Panc1 (cell line): ENCODE measurements around the gene CLMN. TPM values are rescaled to one million over a fixed set of nuclear protein-coding genes. Genes with fewer than 3 reads are reported as not detected.

Source experiments
- ATAC-seq: fragments of 200-7000 bp; cut with Tn5 transposase; 2 replicates; pipeline ENCODE4 v1.9.1; 2020; ENCODE audit warnings: mild to moderate bottlenecking, moderate library complexity
- BruUV-seq: library from RNA; stranded (reverse); fragments of 400-500 nt; replicated peaks from 2 replicates; lab custom pipeline; 2021; lab: Mats Ljungman, UMichigan
- CTCF ChIA-PET: fragments of 300-600 bp; sonication (Branson Sonifier 250); formaldehyde crosslinking; loops from one replicate; lab custom pipeline; 2022; ENCODE audit warnings: antibody characterized with exemption; lab: Charles Lee
- POLR2A ChIA-PET: fragments of 300-600 bp; sonication (Branson Sonifier 250); formaldehyde crosslinking; loops from one replicate; lab custom pipeline; 2022; ENCODE audit warnings: antibody characterized with exemption; lab: Charles Lee
- DNase-seq: peaks from one replicate; pipeline ENCODE4 v3.0.0-alpha.2; 2010; ENCODE audit warnings: low read depth, low spot score
- H3K27ac ChIP-seq: 2 replicates; pipeline ENCODE4 v1.5.1; 2011; ENCODE audit warnings: mild to moderate bottlenecking, low read length, inconsistent platforms
- H3K27me3 ChIP-seq: fragments of 200-500 bp; sonication (Bioruptor generic); 2 replicates; pipeline ENCODE4 v1.6.0; 2014; ENCODE audit warnings: low read length, inconsistent platforms; ENCODE audit not compliant: control insufficient read depth, insufficient read depth
- H3K36me3 ChIP-seq: fragments of 200-500 bp; sonication (Bioruptor generic); 2 replicates; pipeline ENCODE4 v1.5.1; 2014; ENCODE audit warnings: inconsistent platforms, mild to moderate bottlenecking, low read length, moderate library complexity; ENCODE audit not compliant: control insufficient read depth, insufficient read depth
- H3K4me1 ChIP-seq: 2 replicates; pipeline ENCODE4 v1.5.1; 2011; ENCODE audit warnings: inconsistent platforms, mild to moderate bottlenecking, low read length, moderate library complexity; ENCODE audit not compliant: control insufficient read depth, insufficient read depth
- H3K4me3 ChIP-seq, 2 experiments: 2 replicates each; pipeline ENCODE4 v1.5.1; 2011 to 2012; ENCODE audit warnings: low read depth in 2 of 2, low read length in 2 of 2, mild to moderate bottlenecking in 2 of 2, inconsistent platforms in 1 of 2, moderate library complexity in 1 of 2
- H3K9me3 ChIP-seq: fragments of 200-500 bp; sonication (Bioruptor generic); 2 replicates; pipeline ENCODE4 v1.5.1; 2014; ENCODE audit warnings: low read depth, mild to moderate bottlenecking, inconsistent platforms, low read length, moderate library complexity; ENCODE audit not compliant: control insufficient read depth, insufficient read depth
- CTCF ChIP-seq: fragments of 450-650 bp; IDR thresholded peaks from 2 replicates; pipeline ENCODE4 v1.5.1; 2017; ENCODE audit warnings: mild to moderate bottlenecking
- POLR2AphosphoS5 ChIP-seq: IDR thresholded peaks from 2 replicates; pipeline ENCODE4 v1.6.1; 2012; ENCODE audit warnings: mild to moderate bottlenecking, low read depth, low read length, moderate library complexity
- REST ChIP-seq, 2 experiments: IDR thresholded peaks; 2 replicates each; pipeline ENCODE4 v1.6.1; 2011 to 2012; ENCODE audit warnings: low read depth in 2 of 2, control low read depth in 1 of 2, low read length in 1 of 2, mild to moderate bottlenecking in 1 of 2, moderate library complexity in 1 of 2; ENCODE audit not compliant: insufficient read depth in 1 of 2
- SIN3A ChIP-seq: IDR thresholded peaks from 2 replicates; pipeline ENCODE4 v1.6.1; 2012; ENCODE audit warnings: low read depth, mild to moderate bottlenecking, low read length, moderate library complexity, borderline replicate concordance; ENCODE audit not compliant: insufficient read depth
- TCF7L2 ChIP-seq: IDR thresholded peaks from 2 replicates; pipeline ENCODE4 v1.6.1; 2011; ENCODE audit warnings: mild to moderate bottlenecking, low read depth, low read length, inconsistent platforms
- in situ Hi-C: cut with HindIII; loops from 2 replicates; pipeline ENCODE4 v1.10.0; 2016; ENCODE audit warnings: low sequenced_read_pairs, low pct_unique_long_range_greater_than_20kb
- intact Hi-C: fragments of 100-400 bp; cut with micrococcal nuclease; formaldehyde crosslinking; loops from one replicate; pipeline ENCODE4 v1.10.0; 2022; ENCODE audit not compliant: unreplicated experiment
- total RNA-seq: library from RNA; stranded (reverse); gene quantifications from one replicate; pipeline ENCODE4 v1.2.1, GENCODE V29; 2021; ENCODE audit not compliant: unreplicated experiment

CLMN gene
- total RNA-seq, 1 experiment from 2014 or later: 34.9 TPM

GRCh38 chr14:95143808-95144620 is 175.7 kb downstream of the CLMN start:
- ChIA-PET CTCF (no interaction called here), POLR2A (no interaction called here)
- no peak overlapping the region for H3K4me3 ChIP-seq
- intact Hi-C loops (no loop called here), in situ Hi-C loops (no loop called here)
- peaks cover 11% of the 10 kb centered on the region for H3K4me1 ChIP-seq
- peaks cover 2% of the 10 kb centered on the region; the same call in 1 of the 2 replicates for H3K9me3 ChIP-seq
- H3K27me3 ChIP-seq: no peaks in the 10 kb centered on the region
- H3K27ac ChIP-seq: no peak overlapping the region
- no peaks in the 10 kb centered on the region for H3K36me3 ChIP-seq
- ATAC-seq (no peak), DNase-seq (no peak)
- no TSS peak for BruUV-seq
- TF ChIP-seq TCF7L2 (no peak), POLR2AphosphoS5 (no peak), REST (IDR thresholded peaks at IDR 0.05; ENCODE audit: insufficient read depth in 1 of 2, low read depth in 2 of 2, low read length in 1 of 2) (no peak), SIN3A (no peak), CTCF (no peak)

- POLR2A ChIA-PET: no interaction called here
- in situ Hi-C loops: no loop called here
- H3K36me3 ChIP-seq: no peaks in the 10 kb centered on the region
- no TSS peak for BruUV-seq
- H3K4me1 ChIP-seq: peaks cover 11% of the 10 kb centered on the region
- intact Hi-C loops: no loop called here
- TF ChIP-seq POLR2AphosphoS5 (no peak), CTCF (0 out of 2 replicates have a peak, but pooled peaks have one; percentile 5)
- ATAC-seq (no peak), DNase-seq (no peak)
- no peak overlapping the region for H3K4me3 ChIP-seq
- CTCF ChIA-PET: no interaction called here
- no peak overlapping the region for H3K27ac ChIP-seq
- peaks cover 2% of the 10 kb centered on the region; the same call in 1 of the 2 replicates for H3K9me3 ChIP-seq
- no peaks in the 10 kb centered on the region for H3K27me3 ChIP-seq
These were observed 177.5 kb downstream of the CLMN start for GRCh38 chr14:95142208-95142607.
